HPDE6-E6E7 (cell line): ENCODE measurements around the gene MFSD6.
"Not testable (repeated sequence)": the region's sequence is repeated elsewhere in the genome, so short reads cannot be mapped to it uniquely, and the experiment has no call there.

Experiments
- DNase-seq: peaks from one replicate; pipeline ENCODE4 v3.0.0; 2011; ENCODE audit warnings: missing footprints; ENCODE audit errors: extremely low spot score

The MFSD6 gene

DNA sequence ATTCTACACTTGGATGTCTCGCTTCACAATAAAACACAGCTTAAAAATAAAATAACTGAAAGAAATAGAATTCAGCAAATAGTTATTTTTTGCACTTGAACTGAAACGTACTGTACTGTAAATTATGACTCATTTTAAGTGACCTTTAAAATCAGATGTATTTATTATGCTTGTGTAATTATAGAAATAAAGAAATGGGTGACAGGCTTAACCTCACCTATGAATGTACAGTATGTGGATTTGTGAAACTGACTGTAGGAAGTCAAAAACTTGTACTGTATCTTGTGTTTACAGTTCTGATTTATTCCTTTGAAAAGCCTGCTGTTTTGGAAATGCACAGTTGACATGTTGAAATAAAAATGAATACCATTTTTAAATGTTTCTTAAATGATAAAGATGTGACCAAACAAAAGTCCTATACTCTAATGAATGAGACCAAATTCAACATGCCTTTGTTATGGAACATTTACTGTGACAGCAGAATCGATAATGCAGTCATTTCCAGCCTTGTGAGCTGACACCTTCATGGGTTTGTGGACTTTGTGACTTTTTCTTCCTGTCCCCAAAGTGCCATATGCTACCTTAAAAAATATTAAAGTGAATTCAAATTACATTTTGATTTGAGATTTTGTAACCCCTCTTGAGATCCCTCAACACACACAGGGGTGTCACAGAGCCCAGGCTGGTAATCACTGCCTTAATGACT is 93.7 kb downstream of the MFSD6 start:
- DNase-seq, result no peak

DNA sequence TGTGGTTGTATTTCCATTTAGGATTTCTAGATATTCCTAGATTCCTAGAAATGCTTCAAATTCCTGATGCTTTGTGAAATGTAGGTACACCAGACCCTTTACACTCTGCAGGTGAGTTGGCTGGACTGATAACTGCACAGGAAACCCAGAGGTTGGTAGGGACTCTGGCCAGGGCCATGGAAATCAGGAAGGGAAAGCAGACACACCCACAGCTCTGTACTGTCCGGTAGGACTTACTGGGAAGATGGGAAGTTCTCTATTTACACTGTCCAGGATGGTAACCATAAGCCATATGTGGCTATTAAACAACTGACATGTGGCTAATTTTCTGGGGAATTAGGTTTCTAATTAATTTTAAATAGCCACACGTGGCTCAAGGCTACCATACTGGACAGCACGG is 94.9 kb downstream of the MFSD6 start:
- DNase-seq, result no peak

DNA sequence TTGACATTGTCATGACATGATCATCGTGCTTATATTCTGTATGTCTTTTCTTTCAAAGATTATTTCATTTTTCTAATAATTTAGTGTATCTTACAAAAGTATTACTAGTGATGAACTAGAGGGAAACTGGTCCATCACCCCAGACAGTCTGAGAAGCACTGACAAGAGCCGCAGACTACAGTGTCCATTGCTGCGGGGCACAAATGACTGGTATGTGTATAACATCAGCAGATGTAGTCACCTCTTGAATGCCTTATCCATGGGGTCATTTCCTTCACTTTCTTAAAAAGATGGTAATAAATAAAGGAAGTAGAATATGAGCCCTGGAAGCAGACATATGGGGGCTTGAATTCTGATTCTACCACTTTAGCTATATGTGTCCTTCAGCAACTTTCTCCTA is 96.8 kb downstream of the MFSD6 start:
- DNase-seq, result no peak

DNA sequence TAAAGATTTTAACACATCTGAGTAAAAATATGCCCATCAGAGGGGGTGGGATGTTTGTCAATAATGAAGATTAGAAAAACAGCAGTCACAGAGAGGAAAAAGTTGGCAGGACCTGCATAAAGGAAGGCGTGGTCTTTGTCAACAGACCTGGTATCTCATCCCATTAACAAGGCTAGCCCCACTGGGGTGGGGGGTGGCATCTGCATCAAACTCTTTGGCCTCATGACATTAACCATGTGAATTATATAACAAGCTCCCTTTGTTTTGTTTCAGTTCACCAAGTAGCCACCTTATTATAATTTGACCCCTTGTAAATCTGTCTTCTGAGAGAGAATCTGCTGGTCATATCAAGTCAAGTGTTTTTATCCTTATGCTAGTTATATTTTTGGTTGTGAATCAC is 97.5 kb downstream of the MFSD6 start:
- no peak for DNase-seq

DNA sequence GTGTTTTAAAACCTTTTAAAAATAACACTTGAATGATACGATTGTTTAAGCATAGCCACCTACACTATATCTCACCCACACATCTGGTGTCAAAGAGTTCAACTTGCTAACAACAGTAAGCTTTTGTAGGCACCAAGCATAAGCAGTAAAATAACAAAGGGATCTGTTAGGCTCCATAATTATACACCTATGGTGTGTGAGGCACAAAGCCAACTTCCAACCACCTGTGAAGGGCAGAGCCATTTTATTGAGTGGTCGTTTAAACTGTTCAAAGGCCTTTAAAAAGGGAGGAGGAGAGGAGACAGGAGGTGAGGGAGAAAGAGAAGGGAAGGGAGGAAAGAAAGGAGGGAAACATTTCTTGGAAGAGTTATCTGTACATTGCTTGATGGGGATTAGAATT is 98.5 kb downstream of the MFSD6 start:
- no peak for DNase-seq

DNA sequence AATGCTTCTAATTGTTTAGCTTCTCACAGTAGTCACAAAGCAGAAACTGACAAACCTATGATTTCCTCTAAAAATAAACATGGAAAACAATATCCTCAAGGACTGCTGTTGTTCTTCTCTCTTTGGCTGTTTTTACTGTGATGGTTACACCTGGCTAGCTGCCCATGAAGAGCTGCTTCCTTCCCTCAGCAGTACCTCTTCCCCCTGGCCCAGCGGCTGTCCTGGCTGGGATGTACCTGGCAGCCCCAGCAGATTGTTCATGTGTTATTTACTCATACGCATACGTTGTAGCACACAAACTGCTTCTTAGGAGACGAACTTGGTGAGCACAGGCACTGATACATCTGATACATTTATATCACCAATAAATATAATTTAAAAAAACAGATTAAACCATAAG is 99.0 kb downstream of the MFSD6 start:
- DNase-seq, result no peak

DNA sequence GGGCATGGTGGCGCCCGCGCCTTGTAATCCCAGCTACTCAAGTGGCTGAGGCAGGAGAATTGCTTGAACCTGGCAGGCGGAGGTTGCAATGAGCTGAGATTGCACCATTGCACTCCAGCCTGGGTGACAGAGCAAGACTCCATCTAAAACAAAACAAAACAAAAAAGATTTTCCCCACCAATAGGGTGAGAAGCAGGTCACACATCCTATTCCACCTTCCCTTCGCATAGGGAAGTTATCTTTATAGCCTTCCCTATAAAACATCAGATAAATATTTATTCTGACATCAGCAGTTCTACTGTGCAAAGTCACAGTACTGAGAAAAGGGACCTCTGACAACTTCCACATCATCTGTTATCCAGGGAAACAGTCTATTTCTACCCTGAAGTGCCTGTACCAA is 101.7 kb downstream of the MFSD6 start:
- not testable (repeated sequence) for DNase-seq

DNA sequence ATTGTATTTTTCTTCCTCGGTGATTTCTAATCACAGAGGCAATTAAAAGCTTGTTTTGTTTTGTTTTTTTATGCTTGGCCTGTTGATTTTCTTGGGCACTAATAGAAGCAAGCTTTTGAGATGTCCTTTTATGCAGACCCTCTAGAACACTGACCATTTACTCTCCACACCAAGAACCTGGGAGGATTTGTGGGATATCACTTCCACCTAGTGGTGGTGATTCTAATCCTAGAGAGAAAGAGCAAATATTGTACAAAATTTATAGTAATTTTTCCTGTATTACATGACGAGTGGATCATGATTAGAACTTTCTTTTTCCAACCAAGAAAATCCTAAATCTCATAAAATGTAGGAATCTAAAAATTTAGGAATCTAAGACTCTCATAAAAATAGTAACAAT is 102.9 kb downstream of the MFSD6 start:
- DNase-seq, result no peak

DNA sequence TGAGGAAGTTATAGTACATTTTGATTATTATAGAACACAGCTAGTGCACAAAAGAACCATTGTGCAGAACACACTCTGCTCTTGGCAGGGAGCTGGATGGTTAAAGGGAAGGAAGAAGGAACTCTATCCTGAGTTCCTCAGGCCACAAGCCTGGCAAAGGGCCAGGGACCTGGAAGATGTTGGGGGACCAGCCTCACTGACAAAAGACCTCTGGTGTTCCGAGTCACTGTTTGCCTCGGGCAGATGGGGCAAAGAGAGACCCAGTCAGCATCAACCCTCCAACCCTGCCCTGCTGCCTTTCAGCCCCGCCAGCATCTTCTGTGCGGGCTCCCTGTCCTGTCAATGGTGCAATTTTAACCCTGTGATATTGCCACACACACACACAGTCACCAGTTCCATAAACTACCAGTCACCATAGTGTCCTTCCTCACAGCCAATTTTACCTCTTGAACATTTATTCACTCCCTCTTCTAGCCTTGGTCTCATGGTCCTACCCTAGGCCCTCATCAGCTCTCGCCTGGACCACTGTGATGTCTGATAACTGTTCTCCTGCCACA is 104.5 kb downstream of the MFSD6 start:
- DNase-seq, result no peak

DNA sequence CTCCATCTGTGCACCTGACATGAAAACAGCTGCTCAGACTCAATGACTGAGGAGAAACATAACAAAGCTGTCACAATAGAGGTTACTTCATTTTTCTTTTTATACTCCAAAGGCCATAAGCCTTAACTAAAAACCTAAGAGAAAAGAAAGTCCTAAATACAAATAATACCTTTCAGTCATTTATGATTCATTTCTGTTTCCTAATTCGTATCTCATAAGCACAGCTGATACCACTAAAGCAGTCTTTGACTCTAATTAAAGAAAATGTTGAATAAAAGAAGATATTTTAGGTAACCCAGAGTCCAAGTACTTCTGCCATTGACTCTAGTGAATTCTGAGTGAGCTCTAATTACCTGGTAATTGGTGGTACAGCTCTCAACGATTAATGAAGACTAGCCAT is 105.7 kb downstream of the MFSD6 start:
- DNase-seq, result no peak

DNA sequence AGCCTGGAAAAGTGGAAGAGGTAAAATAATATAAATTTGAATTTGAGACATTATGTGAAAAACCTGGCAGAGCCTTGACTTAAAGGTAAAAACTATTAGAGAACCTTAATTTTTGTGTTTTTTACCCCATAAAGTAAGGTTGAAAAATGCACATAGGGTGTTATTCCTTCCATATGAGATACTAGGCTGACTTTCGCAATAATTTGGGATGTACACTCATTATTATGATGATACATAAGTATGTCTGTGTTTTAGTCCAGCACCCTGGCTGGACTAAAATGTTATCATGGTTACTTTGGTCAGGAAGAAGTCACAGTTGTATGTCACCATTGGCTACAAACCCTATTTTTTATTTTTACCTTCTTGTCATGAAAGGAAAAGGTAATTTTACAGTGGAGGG is 106.5 kb downstream of the MFSD6 start:
- DNase-seq, result no peak

DNA sequence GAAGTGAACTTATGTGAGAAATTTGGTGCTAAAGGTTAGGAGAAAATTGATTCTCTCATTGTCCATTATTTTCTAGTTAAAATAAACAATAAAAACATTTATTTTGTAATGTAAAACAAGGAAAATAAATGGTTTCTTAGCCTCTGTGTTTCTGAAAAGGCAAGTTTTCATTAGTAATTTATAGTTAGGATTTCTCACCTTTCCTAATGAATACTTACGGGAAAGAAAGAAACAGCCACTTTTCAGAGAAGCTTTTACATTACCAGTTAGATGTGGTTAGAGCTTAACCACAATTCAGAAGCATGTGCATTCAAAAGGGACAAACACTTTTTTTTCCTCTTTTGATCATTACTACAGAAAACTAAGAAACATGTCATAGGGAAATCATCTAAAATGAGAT is 107.5 kb downstream of the MFSD6 start:
- DNase-seq, result no peak

DNA sequence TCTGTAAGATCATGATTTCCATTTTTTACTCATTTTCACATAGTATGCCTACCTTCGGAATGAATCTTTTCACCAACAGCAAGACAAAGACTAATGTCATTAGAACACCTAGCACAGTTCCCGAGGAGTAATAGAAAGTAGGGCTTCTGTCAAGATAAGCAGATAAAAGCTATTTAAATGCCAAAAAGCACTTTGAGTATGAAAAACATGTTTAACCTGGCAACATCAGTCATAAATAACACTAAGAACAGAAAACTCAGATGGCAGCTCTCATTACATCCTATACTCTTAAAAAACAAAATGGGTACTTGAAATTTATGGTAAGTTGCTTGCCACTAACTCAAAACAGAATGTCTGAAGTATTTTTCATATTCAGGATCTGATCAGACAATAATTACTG is 109.3 kb downstream of the MFSD6 start:
- no peak for DNase-seq

DNA sequence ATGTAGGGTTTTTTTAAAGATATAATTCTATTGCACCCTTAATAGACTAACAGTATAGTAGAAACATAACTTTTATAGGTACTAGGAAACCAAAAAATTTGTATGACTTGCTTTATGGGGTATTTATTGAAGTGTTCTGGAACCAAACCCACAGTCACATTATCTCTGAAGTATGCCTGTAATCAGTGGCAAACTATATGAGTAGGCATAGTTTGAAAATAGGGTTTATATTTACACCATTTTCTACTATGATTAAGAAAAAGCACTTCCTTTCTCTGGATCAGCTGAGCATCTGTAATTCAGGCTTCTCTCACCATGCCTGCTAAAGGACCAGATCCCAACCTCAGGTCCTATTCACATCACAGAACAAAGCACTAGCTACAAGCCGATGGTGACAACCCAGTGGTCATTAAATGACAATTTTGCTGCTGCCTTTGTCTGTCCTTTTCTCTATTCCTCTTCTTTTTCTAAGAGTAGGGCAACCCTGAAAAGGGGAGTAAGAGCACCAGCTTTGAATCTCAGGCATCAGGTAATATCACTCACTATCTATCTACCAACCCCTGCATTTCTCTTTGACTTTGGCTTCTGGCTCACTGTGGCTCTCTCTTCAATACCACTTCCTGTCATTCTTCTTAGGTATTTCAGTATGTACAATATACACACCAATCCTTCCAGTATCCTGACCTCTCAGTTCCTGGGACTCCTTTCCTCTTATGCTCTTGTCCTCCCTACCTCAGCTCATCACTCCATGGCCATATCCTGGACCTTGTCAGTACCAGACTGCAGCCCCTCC is 112.0 kb downstream of the MFSD6 start:
- DNase-seq, result no peak

DNA sequence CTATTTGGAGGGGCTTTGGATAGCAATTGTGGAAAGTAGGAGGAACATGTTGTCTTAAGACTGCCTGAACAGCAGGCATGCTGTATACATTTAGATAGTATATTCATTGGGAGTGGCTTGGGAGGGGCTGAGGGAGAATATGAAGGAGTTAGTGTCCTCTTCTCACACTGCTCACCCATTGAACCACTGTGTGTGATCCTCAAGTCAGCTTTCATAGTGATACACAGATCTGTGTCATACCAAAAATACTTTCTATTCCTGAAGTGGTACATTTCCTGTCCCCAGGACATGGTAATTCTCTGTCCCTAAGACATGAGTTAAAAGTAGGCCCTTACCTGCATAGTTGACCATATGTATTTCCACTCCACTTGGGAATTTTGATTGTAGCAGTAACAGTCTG is 116.8 kb downstream of the MFSD6 start:
- no peak for DNase-seq

DNA sequence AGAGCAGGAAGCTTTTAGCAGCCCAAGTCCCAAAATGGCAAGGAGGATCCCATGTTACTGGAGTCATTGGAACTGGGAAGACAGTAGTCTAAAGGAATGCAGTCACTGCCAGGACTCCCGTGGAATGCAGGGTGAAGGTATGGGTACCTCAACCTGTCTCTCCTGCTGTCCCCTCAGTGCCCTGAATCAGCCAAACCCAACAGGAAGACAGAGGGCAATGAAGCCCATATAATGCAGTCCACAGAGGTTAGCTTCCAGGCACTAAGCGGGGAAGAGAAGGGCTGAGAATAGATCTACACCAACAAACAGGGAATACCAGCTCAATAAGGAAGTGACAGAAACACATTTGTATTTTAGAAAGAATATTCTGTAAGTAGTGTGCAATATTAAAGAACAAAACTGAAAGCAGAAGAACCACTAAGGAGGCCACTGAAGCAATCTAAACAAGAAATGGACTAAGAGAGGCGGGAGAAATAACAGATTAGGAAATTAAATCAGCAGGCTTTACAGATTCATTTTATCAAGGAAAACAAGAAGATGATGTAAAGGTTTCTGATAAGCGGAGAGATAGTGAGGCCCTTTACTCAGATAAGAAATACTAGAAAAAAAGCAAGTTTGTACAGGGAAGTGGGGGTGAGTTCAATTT is 118.1 kb downstream of the MFSD6 start:
- no peak for DNase-seq

DNA sequence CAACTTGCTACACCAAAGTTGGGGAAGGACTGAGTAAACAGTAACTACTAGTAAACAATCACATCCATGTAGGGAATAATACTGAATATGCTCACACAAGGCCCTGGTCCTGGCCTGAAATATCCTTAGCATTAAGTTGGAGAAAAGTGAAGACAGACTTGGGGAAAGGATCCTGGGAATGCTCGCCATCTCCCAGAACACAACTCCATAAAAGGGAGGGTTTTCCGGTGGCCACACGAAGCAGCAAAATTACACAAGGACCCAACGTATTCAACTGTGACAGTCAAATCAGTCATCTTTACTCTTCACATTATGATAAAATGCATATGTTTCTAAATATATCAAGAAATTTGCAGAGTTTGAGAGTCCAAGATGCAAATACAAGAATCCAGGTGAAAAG is 119.1 kb downstream of the MFSD6 start:
- no peak for DNase-seq

DNA sequence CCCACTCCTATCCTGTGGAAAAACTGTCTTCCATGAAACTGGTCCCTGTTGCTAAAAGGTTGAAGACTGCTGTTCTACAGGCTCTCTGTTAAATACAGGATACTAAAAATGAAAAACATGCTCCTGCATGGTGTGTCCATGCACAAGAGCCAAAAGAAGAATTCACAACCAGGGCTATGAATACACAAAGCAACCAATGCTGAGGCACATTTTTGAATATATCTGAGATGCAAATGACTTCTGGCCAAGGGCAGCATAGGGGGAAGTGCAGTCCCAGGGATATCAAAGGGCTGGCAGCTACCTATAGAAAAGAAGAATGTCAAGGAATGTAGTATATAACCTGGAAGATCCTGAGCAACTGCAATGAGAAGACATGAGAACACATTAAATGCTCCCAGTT is 119.8 kb downstream of the MFSD6 start:
- no peak for DNase-seq

DNA sequence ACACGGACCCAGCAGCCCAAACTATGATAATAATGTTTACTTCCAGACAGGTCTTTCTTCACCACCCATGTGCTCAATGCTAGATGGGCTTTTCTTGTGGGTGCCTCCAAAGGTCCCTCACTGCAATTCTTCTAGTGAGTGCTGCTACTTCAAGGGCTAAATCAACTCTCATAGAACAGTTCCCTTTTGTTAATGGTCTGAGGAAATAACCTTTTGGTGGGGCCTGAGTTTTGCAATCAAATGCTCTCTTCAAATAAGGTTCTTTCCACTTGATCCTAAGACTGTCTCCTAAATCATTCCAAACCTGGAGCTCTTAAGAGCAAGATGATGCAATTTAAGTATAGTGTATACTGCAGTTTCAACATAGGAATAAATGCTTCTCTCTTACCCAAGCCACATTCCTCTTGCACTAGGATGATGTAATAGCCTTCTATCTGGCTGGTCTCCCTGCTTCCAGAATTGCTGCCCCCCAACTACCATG is 120.4 kb downstream of the MFSD6 start:
- DNase-seq, result no peak

DNA sequence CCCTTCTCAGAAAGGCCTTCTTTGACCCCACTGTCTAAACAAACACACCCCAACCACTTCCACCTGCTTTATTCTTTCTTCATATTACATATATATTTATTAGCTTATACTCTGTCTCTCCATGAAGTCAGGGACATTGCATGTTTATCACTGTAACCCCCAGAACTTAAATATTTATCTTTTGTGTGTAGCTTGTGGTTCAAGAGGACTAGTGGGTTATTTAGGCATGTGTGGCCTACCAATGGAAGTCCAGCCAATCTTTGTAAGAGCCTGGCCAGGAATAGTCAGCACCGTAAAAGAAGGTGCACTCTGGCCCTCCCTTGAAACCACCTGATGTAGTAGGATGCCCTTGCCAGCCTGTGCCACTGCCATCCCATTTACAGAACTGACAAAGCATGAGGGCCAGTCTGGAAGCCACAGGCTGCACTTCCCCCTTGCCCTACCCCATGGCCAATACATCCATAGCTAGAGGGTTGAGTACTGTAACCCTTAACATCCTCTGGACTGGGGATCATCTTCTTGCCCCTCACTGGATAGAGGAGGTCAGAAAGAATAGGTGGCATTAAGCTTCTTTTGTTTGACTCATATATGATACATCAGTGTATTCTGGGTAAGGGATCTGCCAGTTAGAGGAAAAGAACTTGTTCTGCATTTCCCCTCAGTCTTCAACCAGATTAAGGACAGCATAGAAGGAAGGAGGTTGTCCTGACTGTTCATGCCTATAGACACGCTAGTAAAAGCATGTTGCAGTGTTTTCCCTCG is 121.5 kb downstream of the MFSD6 start:
- DNase-seq, result no peak

DNA sequence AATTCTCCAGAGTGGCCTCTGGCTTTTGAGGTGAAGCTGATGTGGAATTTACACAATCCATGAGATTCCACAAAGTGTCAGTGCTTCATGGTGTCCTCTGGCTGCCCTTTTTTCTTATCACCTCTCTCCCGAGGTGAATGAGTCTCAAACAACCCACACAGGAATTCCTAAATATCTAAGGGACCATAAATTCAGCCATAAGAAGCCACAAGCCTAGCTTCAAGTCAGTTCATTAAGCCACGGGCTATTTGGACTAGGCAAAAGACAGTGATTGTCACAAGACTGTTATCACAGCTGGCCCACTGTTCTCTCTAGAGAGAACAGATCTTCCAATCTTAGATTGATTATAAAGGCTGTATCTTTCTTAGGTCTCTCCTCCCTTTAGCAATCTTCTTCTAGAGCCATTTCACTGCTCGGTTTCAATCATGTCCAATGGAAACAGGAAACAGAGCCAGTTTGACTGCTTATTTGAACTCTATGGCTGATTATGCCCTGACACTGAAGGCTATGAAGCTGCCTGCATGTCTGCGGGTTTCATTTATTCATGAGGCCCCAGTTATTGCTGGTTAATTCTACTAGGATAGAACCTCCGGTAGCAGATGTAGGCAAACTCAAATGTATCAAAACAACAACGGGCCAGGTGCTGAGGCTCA is 122.2 kb downstream of the MFSD6 start:
- no peak for DNase-seq
